Psoas muscle (tissue), 8 donors: ENCODE results near the gene CCDC12. TPM values are rescaled to one million over a fixed set of nuclear protein-coding genes. Genes with fewer than 3 reads are reported as not detected.

ENCODE experiments used
- ATAC-seq, 4 donors: fragments of 200-7000 bp; cut with Tn5 transposase; one replicate each; pipeline ENCODE4 v1.9.1; 2020; ENCODE audit warnings: moderate library complexity in 3 of 4, mild to moderate bottlenecking in 2 of 4
- DNase-seq, 2 donors: peaks; one replicate each; pipeline ENCODE4 v3.0.0-alpha.2; 2020
- H3K27ac ChIP-seq: fragments of 200-600 bp; one replicate; pipeline ENCODE4 v1.8.0; 2022
- H3K27me3 ChIP-seq, 3 donors: fragments of 200-600 bp in 1 of 3; one replicate each; pipeline versions ENCODE4 v1.6.1 to v1.8.0; 2013 to 2022; ENCODE audit warnings: low read length in 2 of 3, mild to moderate bottlenecking in 2 of 3, moderate library complexity in 1 of 3; ENCODE audit not compliant: insufficient read depth in 3 of 3
- H3K36me3 ChIP-seq, 2 donors: fragments of 200-600 bp in 1 of 2; one replicate each; pipeline versions ENCODE4 v1.6.1 to v1.8.0; 2013 to 2022; ENCODE audit warnings: low read depth in 1 of 2, mild to moderate bottlenecking in 1 of 2, moderate library complexity in 1 of 2; ENCODE audit not compliant: insufficient read depth in 1 of 2
- H3K4me1 ChIP-seq: fragments of 200-600 bp; one replicate; pipeline ENCODE4 v1.8.0; 2022
- H3K4me3 ChIP-seq: fragments of 200-600 bp; one replicate; pipeline ENCODE4 v1.8.0; 2022; ENCODE audit warnings: mild to moderate bottlenecking
- H3K9me3 ChIP-seq: fragments of 200-600 bp; one replicate; pipeline ENCODE4 v1.8.0; 2022
- WGBS, 3 donors: extraction: QIAGEN DNeasy Blood & Tissue Kit; methylation state at CpG; one replicate each; pipeline versions ENCODE4 v1.1.6 to v1.1.7; 2013; 5-methylcytosine and 5-hydroxymethylcytosine counted together
- intact Hi-C, 2 donors: fragments of 100-400 bp; cut with DNase I; formaldehyde crosslinking; loops; one replicate each; pipeline versions ENCODE4 v1.11.0 to v1.14.2; 2022
- polyA plus RNA-seq, 3 donors: library from polyadenylated mRNA; stranded (reverse); fragments of 200-250 nt; gene quantifications; one replicate each; pipeline ENCODE4 v1.2.3, GENCODE V29; 2013
- total RNA-seq, 4 donors: library from RNA; stranded (reverse); fragmentation: NEBNext Ultra II Directional in 2 of 4; extraction: Animal tissue kit (Norgen Biotek cat#: 25700) in 2 of 4; gene quantifications; one replicate each; pipeline versions ENCODE4 v1.2.1 to v1.2.4, GENCODE V29; 2021 to 2023
- TF ChIP-seq, protein P1 (sequence below): fragments of 200-600 bp; IDR thresholded peaks from one replicate; pipeline ENCODE4 v1.8.0; 2022; ENCODE audit warnings: antibody characterized with exemption
- donor health status: healthy with polysubstance abuse.
- donor health status: DM: no; HTN: no; CAD: no; lungs with moderate emphysema.
- donor health status: Bipolar disorder and iron deficiency.
- donor health status: healthy.
- donor health status: DM: yes; HTN: yes; CAD: no.
- donor health status: DM: no; HTN: no; CAD: no.
- donor health status: DM: no; HTN: no; CAD: no.
- donor health status: DM: yes; HTN: yes; CAD: no.

Gene CCDC12
- total and polyA plus RNA-seq, 7 donors, result 25.1 to 69.8 (median 36.4) TPM

DNA sequence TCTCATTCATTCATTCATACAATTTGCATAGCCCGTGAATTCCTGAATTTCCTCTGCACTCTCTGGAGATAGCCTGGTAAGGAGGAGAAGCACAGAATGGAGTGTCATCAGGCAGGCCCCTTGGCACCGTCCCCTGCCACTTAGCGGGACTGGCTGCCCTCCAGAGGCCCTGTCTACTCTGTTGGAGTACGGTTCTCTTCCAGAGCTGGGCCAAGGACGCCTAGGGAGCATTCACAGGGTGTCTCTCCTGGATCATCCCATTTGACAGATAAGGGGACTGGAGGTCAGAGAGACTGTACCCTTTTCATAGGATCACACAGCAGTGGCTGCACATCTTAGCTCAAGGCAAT, 51.0 kb downstream of the CCDC12 start:
- 27 to 39% (median 27%) methylated on average over 5 of the region's 5 CpGs for WGBS, 3 donors
- Histone ChIP-seq H3K4me1 (peaks cover 63% of the 10 kb centered on the region), H3K4me3 (no peak overlapping the region), H3K27ac (peak overlapping the region; percentile 95), H3K9me3 (no peaks in the 10 kb centered on the region), H3K36me3 (peaks cover 2 to 48% of the 10 kb centered on the region in 2 donors), H3K27me3 (no peaks in the 10 kb centered on the region)
- TF ChIP-seq, protein P1, sequence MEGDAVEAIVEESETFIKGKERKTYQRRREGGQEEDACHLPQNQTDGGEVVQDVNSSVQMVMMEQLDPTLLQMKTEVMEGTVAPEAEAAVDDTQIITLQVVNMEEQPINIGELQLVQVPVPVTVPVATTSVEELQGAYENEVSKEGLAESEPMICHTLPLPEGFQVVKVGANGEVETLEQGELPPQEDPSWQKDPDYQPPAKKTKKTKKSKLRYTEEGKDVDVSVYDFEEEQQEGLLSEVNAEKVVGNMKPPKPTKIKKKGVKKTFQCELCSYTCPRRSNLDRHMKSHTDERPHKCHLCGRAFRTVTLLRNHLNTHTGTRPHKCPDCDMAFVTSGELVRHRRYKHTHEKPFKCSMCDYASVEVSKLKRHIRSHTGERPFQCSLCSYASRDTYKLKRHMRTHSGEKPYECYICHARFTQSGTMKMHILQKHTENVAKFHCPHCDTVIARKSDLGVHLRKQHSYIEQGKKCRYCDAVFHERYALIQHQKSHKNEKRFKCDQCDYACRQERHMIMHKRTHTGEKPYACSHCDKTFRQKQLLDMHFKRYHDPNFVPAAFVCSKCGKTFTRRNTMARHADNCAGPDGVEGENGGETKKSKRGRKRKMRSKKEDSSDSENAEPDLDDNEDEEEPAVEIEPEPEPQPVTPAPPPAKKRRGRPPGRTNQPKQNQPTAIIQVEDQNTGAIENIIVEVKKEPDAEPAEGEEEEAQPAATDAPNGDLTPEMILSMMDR, result no peak
- intact Hi-C loops, result loop anchor here in 1 of 2 donors (2.0 to 10.0 kb wide), 4 partner anchors 52 to 399 kb away; partner anchors contain the start of genes CCDC12, NBEAL2 and SETD2
- peak; percentile 63 to 85 for DNase-seq
- ATAC-seq, result peak; percentile 46 to 65 (median 57)

DNA sequence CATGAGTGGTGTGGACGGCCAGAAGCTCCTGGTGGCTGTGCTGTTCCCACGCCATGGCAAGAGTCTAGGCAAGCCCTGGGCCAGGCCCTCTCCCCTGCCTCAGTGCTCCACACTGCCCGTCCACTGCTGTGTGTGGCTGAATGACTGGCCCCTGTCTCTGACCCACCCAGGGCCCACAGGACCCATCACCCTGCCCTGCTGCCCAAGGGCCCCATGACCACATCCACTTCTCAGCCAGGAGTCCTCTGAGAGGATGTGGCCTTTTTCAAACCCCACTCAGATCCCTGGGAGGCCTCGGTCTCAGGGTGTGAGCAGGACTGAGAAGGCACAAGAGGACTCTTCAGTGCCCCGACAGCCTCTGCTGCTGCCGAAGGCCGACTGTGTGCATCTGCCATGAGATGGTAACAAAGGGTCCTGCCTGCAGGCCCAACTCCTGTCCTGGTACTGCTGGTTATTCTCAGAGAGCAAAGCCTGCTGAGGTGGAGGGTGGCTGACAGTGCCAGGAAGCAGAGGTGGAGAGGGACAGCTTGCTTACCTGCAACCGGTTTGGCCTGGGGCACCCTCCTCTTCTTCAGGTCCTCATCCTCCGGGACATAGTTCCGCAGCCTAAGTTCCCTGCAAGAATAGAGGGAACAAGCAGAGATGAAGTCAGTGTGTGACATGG, 51.5 kb downstream of the CCDC12 start:
- Histone ChIP-seq H3K27me3 (no peaks in the 10 kb centered on the region), H3K27ac (peak overlapping the region; percentile 95), H3K36me3 (peaks cover 2 to 53% of the 10 kb centered on the region in 2 donors), H3K9me3 (no peaks in the 10 kb centered on the region), H3K4me1 (peaks cover 62% of the 10 kb centered on the region), H3K4me3 (no peak overlapping the region)
- intact Hi-C loops, result loop anchor here (2.0 to 10.0 kb wide), 5 partner anchors 52 to 400 kb away; partner anchors contain the start of genes CCDC12 (in 1 of the 2), NBEAL2 (in 1 of the 2) and SETD2 (in 1 of the 2)
- TF ChIP-seq, protein P1, result no peak
- WGBS, 3 donors, result 82 to 86% (median 84%) methylated on average over 10 of the region's 10 CpGs
- DNase-seq (peak in 1 of 2 donors; percentile 40), ATAC-seq (no peak)

DNA sequence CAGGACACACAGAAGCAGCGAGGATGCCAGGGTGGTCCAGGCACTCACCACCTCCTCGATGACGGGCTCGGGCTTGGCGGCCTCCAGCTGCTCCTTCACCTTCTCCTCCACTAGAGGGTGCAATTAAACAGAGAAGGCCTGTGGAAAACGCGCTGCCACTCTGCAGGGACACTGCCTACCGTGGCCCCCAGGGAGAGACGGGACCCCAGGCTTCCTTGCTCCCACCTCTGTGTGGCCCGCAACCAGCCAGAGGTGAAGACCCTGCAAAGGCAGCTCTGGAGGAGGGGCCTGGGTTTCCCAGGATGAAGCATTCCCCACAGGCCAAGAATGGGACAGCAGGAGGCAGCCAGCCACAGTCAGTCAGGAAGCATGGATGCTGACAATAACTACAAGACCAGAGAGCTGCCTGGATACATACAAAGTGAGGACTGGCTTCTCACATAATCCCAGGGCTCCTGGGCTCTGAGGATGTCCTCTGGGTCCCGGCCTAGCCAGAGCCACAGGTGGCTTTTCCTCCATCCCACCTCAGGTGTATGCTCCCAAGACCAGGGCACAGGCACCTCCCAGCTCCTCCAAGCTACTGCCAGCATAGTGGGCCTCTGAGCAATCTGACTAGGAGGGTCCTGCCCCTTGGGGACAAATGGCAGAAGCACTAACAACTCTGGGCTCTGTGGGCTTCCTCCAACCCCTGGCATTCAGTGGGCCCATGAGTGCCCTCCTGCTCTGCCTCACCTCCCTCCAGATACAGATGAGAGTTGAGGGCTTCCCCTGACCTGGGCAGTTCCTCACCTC, 52.8 kb downstream of the CCDC12 start:
- H3K4me3 ChIP-seq, result no peak overlapping the region
- H3K27ac ChIP-seq, result no peak overlapping the region
- peaks cover 53% of the 10 kb centered on the region for H3K4me1 ChIP-seq
- H3K36me3 ChIP-seq, result peaks cover 2 to 66% of the 10 kb centered on the region in 2 donors
- TF ChIP-seq, protein P1, result peak; percentile 66
- 33 to 61% (median 48%) methylated on average over 10 to 11 of the region's 11 CpGs for WGBS, 3 donors
- ATAC-seq (peak in 2 of 4 donors; percentile 30 to 58), DNase-seq (peak in 1 of 2 donors; percentile 70)
- no peaks in the 10 kb centered on the region for H3K9me3 ChIP-seq
- no peaks in the 10 kb centered on the region for H3K27me3 ChIP-seq
- intact Hi-C loops, result loop anchor here (2.0 to 10.0 kb wide), 4 partner anchors 74 to 401 kb away; partner anchors contain the start of gene SETD2 (in 1 of the 2)

DNA sequence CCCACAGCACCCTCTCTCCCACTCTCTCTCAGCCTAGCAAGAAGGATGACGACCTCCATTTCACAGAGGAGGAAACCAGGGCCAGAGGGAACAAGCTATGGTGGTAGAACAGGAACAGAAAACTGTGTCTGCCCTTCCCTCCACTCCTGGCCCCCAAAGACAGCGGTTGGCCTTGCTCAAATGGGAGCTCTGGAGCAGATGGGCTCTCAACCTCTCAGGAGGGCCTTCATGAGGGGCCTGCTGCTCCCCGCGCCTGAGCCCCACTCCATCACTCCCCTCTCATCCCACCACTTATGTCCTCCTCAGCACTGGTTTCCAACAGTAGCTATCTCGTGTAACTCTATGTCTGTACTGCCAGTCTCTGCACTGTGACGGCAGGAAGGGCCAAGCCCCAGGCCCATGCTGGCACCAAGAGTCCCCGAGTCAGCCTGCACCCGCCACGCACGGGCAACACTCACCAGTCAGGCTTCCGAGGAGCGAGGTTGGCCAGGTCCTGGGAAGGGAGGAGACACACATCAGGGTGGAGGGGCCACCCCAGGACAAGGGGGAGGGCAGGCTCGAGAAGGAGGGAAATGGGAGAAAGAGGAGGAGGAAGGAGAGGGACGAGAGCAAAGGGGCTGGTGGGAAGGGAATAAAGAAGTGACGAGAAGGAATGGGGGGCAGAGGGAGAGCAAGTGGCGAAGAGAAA, 53.5 kb downstream of the CCDC12 start:
- Histone ChIP-seq H3K27me3 (no peaks in the 10 kb centered on the region), H3K36me3 (peaks cover 2 to 74% of the 10 kb centered on the region in 2 donors), H3K4me3 (no peak overlapping the region), H3K9me3 (no peaks in the 10 kb centered on the region), H3K4me1 (peaks cover 46% of the 10 kb centered on the region), H3K27ac (no peak overlapping the region)
- ATAC-seq (no peak), DNase-seq (peak in 1 of 2 donors; percentile 56)
- intact Hi-C loops, result loop anchor here (5.0 to 10.0 kb wide), 3 partner anchors 74 to 402 kb away; partner anchors contain the start of gene SETD2 (in 1 of the 2)
- WGBS, 3 donors, result 88 to 92% (median 90%) methylated on average over 16 of the region's 16 CpGs
- TF ChIP-seq, protein P1, result no peak
